H1 (cell line): ENCODE data around the gene ABCG1. TPM values are rescaled to one million over a fixed set of nuclear protein-coding genes. Genes with fewer than 3 reads are reported as not detected.

ENCODE experiments used
- ASH2L ChIP-seq: fragments of 200-600, 300-600 bp; sonication (generic); IDR thresholded peaks from one replicate; pipeline ENCODE4 v1.7.1; 2017; ENCODE audit warnings: low read length
- FOSL1 ChIP-seq: IDR thresholded peaks from 2 replicates; pipeline ENCODE4 v1.6.1; 2011; ENCODE audit warnings: mild to moderate bottlenecking, low read depth, low read length, moderate library complexity; ENCODE audit not compliant: insufficient read depth
- KDM4A ChIP-seq: IDR thresholded peaks from one replicate; pipeline ENCODE4 v1.7.1; 2012; ENCODE audit warnings: low read depth, mild to moderate bottlenecking, moderate library complexity, low read length, inconsistent platforms; ENCODE audit not compliant: severe bottlenecking
- NRF1 ChIP-seq: IDR thresholded peaks from 2 replicates; pipeline ENCODE4 v1.6.1; 2011; ENCODE audit warnings: mild to moderate bottlenecking, low read depth, low read length, improper control_type of control experiment
- RBBP5 ChIP-seq: IDR thresholded peaks from 2 replicates; pipeline ENCODE4 v1.7.1; 2012; ENCODE audit warnings: low read depth, mild to moderate bottlenecking, inconsistent platforms, low read length, moderate library complexity, borderline replicate concordance
- TCF12 ChIP-seq: IDR thresholded peaks from 2 replicates; pipeline ENCODE4 v1.6.1; 2011; ENCODE audit warnings: low read depth, mild to moderate bottlenecking, low read length
- polyA plus RNA-seq, 7 experiments: library from polyadenylated mRNA; depleted of rRNA in 3 of 7; stranded (reverse) in 5 of 7; unstranded in 2 of 7; fragments of >200 nt in 5 of 7; fragments of 200-250 nt in 2 of 7; gene quantifications; 1 replicate in 5 of 7; 2 replicates in 1 of 7; 4 replicates in 1 of 7; pipeline versions ENCODE4 v1.2.1 to v1.2.3, GENCODE V29; 2011 to 2013; ENCODE audit warnings: missing spikeins in 2 of 7, mixed read lengths in 2 of 7
- total RNA-seq: library from RNA; stranded (reverse); fragmentation: NEBNext Ultra II Directional; extraction: Animal tissue kit (Norgen Biotek cat#: 25700); gene quantifications from 2 replicates; pipeline ENCODE4 v1.2.1, GENCODE V29; 2021
- TF ChIP-seq, protein P1 (sequence below), 3 experiments: IDR thresholded peaks; 1 replicate in 2 of 3; 2 replicates in 1 of 3; pipeline versions ENCODE4 v1.5.1 to v1.6.1; 2011; ENCODE audit warnings: low read length in 3 of 3, mild to moderate bottlenecking in 3 of 3, inconsistent platforms in 2 of 3, low read depth in 1 of 3, moderate library complexity in 1 of 3; ENCODE audit not compliant: insufficient read depth in 1 of 3; ENCODE audit errors: control extremely low read depth in 1 of 3
- TF ChIP-seq, protein P2 (sequence below): IDR thresholded peaks from 2 replicates; pipeline ENCODE4 v1.6.1; 2012; ENCODE audit warnings: inconsistent platforms

ABCG1 gene
- total and polyA plus RNA-seq, 2 of the 8 experiments (the other 6 are each of a cell fraction or from before 2014, with no cell fraction given): 2.1 to 4.0 TPM

GRCh38 chr21:42234464-42235241 is 15.7 kb downstream of the ABCG1 start (continued):
- TF ChIP-seq, protein P1, sequence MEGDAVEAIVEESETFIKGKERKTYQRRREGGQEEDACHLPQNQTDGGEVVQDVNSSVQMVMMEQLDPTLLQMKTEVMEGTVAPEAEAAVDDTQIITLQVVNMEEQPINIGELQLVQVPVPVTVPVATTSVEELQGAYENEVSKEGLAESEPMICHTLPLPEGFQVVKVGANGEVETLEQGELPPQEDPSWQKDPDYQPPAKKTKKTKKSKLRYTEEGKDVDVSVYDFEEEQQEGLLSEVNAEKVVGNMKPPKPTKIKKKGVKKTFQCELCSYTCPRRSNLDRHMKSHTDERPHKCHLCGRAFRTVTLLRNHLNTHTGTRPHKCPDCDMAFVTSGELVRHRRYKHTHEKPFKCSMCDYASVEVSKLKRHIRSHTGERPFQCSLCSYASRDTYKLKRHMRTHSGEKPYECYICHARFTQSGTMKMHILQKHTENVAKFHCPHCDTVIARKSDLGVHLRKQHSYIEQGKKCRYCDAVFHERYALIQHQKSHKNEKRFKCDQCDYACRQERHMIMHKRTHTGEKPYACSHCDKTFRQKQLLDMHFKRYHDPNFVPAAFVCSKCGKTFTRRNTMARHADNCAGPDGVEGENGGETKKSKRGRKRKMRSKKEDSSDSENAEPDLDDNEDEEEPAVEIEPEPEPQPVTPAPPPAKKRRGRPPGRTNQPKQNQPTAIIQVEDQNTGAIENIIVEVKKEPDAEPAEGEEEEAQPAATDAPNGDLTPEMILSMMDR (IDR thresholded peaks at IDR 0.05; ENCODE audit: control extremely low read depth in 1 of 3, insufficient read depth in 1 of 3, low read depth in 1 of 3, low read length in 3 of 3): no peak
- TF ChIP-seq RBBP5 (peak; percentile 20; the same call in 1 of the 2 replicates), ASH2L (peak; percentile 44), FOSL1 (no peak), TCF12 (0 out of 2 replicates have a peak, but pooled peaks have one; percentile 1), NRF1 (peak; percentile 17; the same call in 1 of the 2 replicates), KDM4A (peak; percentile 56)
- TF ChIP-seq, protein P2, sequence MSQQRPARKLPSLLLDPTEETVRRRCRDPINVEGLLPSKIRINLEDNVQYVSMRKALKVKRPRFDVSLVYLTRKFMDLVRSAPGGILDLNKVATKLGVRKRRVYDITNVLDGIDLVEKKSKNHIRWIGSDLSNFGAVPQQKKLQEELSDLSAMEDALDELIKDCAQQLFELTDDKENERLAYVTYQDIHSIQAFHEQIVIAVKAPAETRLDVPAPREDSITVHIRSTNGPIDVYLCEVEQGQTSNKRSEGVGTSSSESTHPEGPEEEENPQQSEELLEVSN: peak; percentile 86
